GM19193 (cell line): ENCODE data around the gene WLS.

ENCODE experiments used
- POLR2A ChIP-seq: IDR thresholded peaks from 4 replicates; pipeline ENCODE4 v1.6.1; 2011; ENCODE audit not compliant: insufficient read depth, insufficient read length; ENCODE audit errors: extremely low read depth

WLS gene

DNA sequence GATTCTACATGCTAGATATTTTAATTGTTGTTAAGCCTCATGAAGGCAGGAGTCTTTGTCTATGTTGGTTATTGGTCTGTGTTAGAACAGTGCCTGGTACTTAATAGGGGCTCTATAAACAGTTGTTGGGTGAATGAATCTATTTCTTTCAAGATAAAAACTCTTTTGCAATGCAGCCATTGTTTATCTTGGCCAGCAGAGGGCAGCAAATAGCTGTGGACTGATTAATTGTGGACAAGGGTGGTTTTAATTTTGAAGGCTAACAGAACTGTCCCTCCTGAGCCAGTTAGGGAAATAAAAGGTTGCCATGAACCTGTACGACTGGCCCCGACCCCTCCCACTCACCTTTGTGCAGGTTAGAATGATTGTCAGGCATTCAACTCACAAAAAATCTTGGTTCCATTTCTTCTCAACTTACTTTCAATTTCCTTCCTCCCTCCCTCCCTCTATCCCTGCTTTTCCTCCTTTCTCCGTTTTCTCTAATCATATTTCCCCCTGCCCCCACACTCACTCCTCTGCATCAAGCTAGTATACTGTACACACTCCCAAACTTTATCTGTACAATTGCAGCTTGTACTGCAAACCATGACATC is 115.6 kb downstream of the WLS start:
- no peak for TF ChIP-seq POLR2A

DNA sequence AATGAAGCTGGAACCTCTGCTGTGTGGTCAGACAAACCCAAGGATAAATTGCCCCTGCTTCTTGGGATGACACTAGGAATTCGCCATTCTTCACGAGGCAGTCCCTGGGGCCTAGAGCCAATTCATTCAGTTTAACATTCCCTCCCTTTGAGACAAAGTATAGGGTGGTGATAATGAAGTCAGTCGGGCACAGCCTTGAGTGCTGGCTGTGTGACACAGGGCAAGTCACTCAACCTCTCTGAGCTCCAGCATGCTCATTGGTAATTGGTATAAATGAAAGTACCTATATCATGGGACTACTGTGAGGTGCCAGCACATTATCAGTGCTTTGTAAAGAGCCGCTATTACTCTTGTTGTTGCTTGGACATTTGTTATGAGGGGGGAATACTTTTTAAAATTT is 117.0 kb downstream of the WLS start:
- TF ChIP-seq POLR2A, result no peak

DNA sequence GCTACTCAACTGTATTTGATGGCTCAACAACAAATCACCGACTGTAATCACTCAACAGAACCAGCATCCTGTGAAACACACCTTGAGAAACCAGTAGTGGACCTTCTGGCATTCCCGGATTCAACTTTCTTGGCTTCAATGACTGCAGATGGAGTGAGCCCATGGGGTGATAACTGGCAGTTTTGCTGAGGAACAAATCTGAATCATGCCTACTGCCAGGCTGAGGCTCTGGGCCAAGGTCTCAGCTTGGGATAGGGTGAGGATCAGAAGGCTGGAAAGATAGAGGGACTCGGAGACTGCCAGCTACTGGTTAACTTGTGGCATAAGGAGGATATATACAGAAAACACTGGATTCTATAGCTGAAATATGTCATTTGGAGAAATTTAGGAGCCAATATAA is 118.4 kb downstream of the WLS start:
- no peak for TF ChIP-seq POLR2A

DNA sequence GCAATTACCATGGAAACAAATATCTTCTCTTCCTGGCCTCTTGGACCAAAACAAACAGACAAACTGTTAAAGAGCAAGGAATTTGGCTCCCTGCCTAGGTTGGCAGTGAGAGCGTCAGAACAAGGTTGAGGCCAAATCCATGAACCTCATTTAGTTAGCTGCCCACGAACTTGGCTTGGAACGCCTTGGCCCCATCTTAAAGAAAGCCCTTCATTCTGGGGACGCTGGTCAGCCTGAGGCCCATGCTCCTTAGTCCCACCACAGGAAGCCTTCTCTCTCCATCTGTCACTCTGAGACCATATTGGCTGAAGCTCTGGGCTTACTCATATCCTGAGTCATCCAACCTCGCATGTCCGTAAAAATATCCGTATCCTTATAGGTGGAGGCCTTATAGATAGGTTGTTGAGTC is 119.5 kb downstream of the WLS start:
- no peak for TF ChIP-seq POLR2A

DNA sequence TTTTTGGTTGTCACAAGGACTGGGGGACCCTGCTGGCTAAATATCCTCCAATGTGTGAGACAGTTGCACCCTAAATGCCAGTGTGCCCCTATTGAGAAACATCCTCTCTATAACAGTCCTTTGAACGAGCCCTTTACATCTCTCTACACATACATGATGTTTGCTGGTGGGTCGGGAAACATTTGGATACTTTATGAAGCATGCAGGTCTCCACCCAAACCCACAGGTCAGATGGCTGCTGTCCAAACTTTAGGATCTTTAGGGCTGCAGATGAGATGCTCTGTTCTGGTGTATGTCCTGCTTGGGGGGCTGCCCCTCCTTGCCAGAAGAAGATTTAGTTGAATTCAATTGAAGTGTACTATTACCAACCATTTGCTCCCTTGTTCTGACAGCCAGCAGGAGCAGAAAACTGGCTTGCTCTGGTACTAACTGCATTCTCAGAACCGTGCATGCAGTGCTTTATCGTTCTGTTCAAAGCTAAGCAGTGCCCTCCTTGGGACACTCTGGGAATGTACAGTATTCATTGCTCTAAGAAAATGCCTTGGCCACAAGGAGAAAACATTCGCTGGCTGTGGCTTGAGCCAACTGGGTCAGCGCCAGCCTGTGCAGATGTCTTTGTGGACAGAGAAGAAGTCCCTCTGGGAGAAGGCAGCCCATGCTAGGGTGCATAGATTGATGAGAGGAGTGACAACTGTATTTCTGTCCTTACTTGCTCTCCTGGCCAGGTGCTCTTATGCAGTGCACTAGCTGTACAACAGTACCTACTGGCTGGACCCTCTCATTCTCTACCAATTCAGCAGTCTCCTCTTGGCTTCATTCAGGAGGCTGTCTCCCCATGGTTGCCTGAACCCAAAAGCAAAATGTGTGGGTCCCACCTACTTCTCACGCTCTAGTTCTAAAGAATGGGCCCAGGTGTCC is 120.5 kb downstream of the WLS start:
- no peak for TF ChIP-seq POLR2A

DNA sequence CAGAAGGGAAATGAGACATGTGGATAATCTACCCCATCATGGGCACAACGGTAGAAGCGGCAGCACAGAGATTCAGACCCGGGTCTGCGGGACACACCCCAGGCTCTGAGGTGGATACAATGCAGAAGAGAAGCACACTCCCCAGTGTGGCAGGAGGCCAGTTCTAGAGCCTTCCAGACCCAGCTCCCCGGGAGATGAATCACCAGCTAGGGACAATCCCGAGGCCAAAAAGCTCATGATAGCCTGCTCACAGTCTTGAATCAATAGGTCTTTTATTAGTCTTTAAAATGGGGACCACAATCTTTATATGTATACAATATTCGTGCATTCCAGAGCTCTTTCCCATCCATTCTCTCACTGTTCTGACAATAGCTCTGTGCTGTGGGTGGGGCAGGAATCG is 124.6 kb downstream of the WLS start:
- TF ChIP-seq POLR2A, result no peak

DNA sequence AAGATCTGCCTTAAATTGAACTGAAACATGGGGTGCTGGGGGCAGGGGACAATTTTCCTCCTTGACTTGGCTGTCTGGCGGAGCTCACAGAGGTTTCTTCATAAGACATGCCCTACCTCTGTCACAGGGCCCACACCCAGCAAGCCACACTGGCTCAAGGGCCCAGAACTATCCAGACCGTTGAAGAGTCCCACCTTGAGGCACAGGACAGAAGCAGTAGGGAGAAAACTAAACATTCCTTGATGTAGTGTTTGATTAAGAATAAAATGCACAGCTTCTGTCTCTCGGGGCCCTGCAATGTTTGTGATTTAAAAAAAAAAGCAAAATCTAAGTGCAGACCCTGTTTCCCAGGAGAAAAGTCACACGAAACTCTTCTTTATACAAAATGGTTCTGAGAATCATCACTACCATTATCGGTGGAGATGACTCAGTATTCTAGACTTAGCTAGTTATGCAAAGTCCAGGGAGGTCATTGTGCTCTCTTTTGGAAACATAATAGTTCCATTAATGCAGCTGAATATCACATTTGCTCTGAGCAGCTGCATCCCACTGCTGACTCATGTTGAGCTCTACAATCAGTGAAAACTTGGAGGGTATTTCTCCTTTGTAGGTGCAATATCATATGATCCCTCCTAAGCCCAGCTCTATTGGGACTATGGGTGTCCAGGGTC is 128.3 kb downstream of the WLS start:
- no peak for TF ChIP-seq POLR2A

DNA sequence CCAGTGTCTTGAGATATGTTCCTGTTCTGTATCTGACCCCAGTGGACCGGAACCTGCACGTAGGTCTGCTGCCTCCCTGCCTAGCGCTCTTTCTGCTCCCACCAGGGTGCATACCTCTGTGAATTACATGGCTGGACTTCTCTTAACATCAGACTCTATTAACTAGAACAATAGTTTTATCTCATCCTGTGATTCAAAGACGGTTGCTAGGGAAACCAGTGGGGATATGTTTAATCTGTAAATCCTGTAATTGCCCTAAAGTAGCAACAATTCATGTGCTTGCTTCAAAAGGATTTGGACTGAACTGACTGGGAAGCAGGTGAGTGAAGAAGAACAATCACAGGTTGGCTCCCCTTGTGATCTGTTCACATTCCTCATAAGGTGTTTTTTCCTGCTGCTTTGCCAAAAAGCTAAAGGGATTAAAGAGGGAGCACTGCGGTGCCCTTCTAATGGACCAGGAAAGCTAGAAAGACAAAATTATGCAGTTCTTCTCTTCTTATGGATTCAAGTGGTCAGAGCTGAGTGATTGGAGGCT is 129.2 kb downstream of the WLS start:
- no peak for TF ChIP-seq POLR2A

DNA sequence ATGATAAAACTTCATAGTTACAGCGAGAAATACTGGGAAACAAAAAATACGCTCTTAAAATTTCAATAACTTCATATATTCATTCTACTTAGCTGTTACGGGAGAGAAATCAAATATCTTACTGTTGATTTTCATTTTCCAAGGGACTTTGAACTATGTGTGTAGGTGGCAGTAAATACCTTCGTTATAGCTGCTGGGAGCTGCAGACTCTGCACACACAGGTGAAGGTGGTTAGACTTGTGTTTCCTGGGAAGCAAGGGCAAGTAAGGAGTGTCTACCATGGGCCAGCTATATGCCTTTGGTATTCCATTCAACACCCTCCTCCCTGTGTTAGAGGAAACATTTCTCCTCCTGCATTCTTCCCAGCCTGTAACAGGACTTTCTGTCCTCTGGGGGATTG is 130.5 kb downstream of the WLS start:
- no peak for TF ChIP-seq POLR2A

DNA sequence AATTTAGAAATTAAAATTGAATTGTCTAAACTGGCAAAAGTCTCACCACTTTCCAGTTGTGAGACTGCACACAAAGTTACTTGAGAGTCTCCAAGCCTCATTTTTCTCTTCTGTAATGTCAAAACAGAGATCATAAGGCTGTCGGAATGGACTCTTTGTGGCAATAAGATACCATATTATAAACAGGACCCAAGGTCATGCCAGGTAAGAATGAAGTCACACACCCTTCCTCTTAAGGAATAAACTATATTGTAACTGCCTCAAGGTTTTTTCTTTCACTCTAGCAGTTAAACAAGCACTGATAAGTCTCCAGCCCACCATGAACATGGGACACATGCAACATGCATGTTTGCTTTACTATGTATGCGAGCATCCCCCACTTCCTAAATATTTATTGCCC is 131.8 kb downstream of the WLS start:
- TF ChIP-seq POLR2A, result no peak

DNA sequence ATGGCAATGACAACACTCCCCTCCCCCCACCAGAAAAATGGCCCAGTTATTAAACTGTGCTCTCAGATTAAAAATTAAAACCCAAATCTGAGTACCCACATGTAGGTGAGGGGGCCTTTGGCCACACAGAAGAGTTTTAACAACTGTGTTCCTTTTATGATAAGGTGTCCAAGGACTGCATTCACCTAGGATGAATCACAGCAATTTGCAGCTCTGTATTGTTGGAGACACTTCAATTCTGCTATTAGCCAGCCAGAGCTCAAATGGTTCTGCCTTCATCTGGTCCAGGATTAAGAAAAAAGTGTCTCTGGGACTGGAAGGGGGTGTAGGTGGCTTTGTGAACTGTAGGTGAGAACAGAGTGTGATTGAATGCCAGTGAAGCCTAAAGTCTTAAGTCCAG is 138.6 kb downstream of the WLS start:
- no peak for TF ChIP-seq POLR2A

DNA sequence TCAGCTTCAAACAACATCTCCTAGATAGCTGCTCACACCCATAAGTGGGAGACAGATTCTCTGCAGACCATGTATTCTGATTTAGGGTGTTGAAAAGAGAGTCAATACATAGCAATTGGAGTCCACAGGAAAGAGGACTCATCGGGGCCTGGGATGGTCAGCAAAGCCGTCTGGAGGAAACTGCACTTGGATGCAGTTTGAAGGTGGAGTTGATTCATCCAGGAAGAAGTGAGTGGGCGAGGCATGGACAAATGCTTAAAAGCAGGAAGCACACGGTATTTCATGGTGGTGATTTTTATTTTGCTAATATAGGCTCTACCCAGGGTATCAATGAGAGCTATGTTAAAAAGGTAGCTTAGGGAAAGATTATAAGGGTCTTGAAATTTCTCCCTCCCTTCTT is 145.1 kb downstream of the WLS start:
- TF ChIP-seq POLR2A, result no peak

DNA sequence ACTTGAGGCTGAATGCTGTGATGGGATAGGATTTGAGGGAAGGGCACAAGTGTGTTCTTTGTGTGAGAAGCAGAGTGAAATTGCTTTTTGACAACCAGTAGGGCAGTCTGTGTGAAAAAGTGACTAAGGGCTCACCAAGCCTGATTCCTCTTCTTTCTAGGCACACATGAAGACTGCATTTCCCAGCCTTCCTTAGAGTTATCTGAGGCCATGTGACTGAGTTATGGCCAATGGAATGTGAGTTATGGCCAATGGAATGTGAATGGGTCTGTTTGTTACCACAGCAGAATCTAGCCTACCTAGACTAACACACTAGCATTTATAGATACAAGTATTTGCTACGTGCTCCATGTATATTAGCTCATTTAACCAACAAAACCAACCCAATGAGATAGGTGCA is 146.6 kb downstream of the WLS start:
- no peak for TF ChIP-seq POLR2A

DNA sequence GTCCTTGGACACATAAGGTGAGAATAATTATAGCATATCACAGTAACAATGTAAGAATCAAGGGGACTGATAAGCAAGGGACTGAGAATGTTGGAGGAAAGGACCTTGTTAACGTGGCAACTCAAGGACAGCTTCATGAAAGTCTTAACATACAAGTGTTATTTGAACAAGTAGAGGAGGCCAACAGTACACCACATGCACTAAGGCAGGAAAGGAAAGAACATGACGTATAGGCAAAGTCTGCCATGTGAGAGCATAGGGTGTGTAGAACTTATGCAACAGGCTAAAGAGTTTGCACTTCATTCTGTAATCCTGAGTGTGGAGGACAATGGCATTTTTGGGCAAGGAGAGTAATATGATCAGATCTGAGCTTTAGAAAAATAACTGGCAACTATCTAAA is 148.6 kb downstream of the WLS start:
- TF ChIP-seq POLR2A, result no peak

DNA sequence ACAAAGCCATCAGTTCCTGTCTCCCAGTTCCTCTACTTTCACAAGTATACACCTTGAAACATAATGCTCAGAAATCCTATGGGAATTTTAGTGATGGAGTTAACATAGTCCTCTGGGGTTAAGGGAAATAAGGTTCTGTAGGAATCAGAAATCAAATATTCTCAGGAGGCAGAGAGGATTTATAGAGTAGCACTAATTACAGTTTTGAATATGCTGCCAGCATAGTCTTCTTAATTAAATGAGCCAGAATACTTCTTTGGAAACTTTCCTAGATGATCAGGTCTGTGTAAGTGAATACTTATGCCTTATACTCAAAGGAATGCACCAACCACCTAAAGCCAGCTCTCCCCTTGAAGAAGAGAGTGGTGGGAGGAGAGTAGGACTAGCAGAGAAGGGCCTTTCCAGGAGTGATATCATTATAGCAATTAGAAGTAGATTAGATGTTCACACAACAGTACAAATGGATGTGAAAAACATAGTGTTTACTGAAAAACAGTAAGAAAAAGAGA is 150.5 kb downstream of the WLS start:
- TF ChIP-seq POLR2A, result no peak
